A172 (cell line): ENCODE measurements around the gene PRND. TPM values are rescaled to one million over a fixed set of nuclear protein-coding genes. Genes with fewer than 3 reads are reported as not detected.

Experiments used
- total RNA-seq: library from RNA; depleted of rRNA; stranded (reverse); fragments of >200 nt; shearing (Covaris generic); gene quantifications from 2 replicates; pipeline ENCODE4 v1.2.3, GENCODE V29; 2014; rRNA removed

The PRND gene
- total RNA-seq, 1 experiment from 2014 or later = 0.10 TPM

Other genes with a start within 250 kb of the PRND start
- 234 and 248 TPM in 2 replicates for gene PRNP, start 35.5 kb upstream of the PRND start, total RNA-seq
- 17.0 and 17.5 TPM in 2 replicates for gene RASSF2, start 101.7 kb downstream of the PRND start, total RNA-seq